ENCODE results near the gene LCE3E.

DNA sequence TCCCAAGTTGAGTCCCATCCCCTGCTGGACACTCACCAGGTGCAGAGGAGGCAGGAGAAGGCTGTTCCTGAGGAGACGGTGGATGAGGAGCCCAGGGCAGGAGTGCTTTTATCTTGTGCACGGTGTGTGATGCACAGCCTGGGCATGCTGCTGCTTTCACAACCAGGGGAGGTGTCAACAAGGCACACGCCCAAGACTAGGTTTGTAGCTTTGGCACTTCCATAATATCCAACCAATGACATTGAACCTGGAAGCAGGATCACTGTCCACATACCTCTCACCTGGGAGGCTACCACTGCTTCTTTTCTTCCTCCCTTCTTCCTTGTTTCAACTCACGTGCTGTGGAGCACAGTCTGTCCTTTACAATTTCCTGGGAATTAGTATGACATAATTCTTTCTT lies 13.9 kb upstream of the LCE3E start, which contains the start of gene LCE3D:
- no peak for TF ChIP-seq POLR2A (IDR thresholded peaks at IDR 0.05; ENCODE audit: low read depth, low read length)
- no peak for TF ChIP-seq POLR2AphosphoS5 (IDR thresholded peaks at IDR 0.05; ENCODE audit: low read depth, low read length)
- no peak for TF ChIP-seq TAF1 (IDR thresholded peaks at IDR 0.05; ENCODE audit: low read depth, low read length)
